ENCODE results near the gene DOCK9. TPM values are rescaled to one million over a fixed set of nuclear protein-coding genes. Genes with fewer than 3 reads are reported as not detected.

Gene DOCK9
- total and polyA plus RNA-seq, 9 of the 15 experiments (the other 6 are each of a cell fraction or from before 2014, with no cell fraction given), result 3.5 to 25.3 (median 16.7) TPM

DNA sequence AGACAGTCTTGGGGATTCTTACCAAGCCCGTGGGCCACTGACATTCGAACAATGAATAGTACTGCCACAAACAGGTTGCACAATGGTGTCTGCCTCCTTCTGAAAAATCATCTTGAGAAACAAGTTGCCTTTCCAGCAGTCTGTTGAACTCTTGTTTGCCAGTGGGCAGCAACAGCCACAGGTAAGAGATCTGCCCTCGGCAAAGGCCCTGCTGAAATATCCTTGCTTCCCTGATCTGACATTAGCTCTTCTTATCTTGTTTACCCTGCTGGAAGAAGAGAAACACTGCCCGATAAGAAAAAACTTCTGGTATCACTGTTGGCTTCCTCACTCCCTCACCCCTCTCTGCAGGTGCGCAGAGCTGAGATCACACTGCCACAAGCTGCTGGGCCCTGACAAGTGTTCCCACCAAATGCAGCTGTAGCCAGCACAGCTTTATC is 2.0 kb downstream of the DOCK9 start (continued):
- TF ChIP-seq, protein P1, sequence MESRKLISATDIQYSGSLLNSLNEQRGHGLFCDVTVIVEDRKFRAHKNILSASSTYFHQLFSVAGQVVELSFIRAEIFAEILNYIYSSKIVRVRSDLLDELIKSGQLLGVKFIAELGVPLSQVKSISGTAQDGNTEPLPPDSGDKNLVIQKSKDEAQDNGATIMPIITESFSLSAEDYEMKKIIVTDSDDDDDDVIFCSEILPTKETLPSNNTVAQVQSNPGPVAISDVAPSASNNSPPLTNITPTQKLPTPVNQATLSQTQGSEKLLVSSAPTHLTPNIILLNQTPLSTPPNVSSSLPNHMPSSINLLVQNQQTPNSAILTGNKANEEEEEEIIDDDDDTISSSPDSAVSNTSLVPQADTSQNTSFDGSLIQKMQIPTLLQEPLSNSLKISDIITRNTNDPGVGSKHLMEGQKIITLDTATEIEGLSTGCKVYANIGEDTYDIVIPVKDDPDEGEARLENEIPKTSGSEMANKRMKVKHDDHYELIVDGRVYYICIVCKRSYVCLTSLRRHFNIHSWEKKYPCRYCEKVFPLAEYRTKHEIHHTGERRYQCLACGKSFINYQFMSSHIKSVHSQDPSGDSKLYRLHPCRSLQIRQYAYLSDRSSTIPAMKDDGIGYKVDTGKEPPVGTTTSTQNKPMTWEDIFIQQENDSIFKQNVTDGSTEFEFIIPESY (CRISPR knock-in tag; IDR thresholded peaks at IDR 0.05), result no peak
- TF ChIP-seq TARDBP (IDR thresholded peaks at IDR 0.05) (0 out of 2 replicates have a peak, but pooled peaks have one; percentile 47), ETV5 (CRISPR knock-in tag; IDR thresholded peaks at IDR 0.05; ENCODE audit: low read depth) (no peak), RCOR1 (IDR thresholded peaks at IDR 0.05; ENCODE audit: borderline replicate concordance in 1 of 2, low read depth in 2 of 2, low read length in 2 of 2) (peak; percentile 69 to 91), BRCA1 (IDR thresholded peaks at IDR 0.05) (no peak), BRCA1 (CRISPR knock-in tag; IDR thresholded peaks at IDR 0.05) (no peak), ZNF699 (CRISPR knock-in tag; IDR thresholded peaks at IDR 0.05; ENCODE audit: insufficient replicate concordance) (no peak), TAF1 (IDR thresholded peaks at IDR 0.05; ENCODE audit: control insufficient read depth, extremely low read depth, insufficient read depth, low read length, severe bottlenecking) (no peak), MAFG (tag; conservative IDR thresholded peaks at IDR 0.05) (no peak), POLR2H (tag; IDR thresholded peaks at IDR 0.05; ENCODE audit: low read depth) (no peak), TEAD4 (IDR thresholded peaks at IDR 0.05; ENCODE audit: low read length) (peak; percentile 98), TEAD4 (CRISPR knock-in tag; IDR thresholded peaks at IDR 0.05; ENCODE audit: borderline replicate concordance) (no peak), ZNF212 (CRISPR knock-in tag; IDR thresholded peaks at IDR 0.05) (no peak), KLF10 (CRISPR knock-in tag; IDR thresholded peaks at IDR 0.05) (no peak), SNIP1 (IDR thresholded peaks at IDR 0.05; ENCODE audit: low read depth) (no peak), ZC3H11A (IDR thresholded peaks at IDR 0.05; ENCODE audit: low read depth, low read length) (no peak), ZNF347 (CRISPR knock-in tag; IDR thresholded peaks at IDR 0.05; ENCODE audit: low read depth) (no peak), GTF2F1 (IDR thresholded peaks at IDR 0.05; ENCODE audit: low read depth, low read length) (no peak), ZNF408 (CRISPR knock-in tag; IDR thresholded peaks at IDR 0.05; ENCODE audit: low read depth) (no peak)
- TF ChIP-seq, protein P2, sequence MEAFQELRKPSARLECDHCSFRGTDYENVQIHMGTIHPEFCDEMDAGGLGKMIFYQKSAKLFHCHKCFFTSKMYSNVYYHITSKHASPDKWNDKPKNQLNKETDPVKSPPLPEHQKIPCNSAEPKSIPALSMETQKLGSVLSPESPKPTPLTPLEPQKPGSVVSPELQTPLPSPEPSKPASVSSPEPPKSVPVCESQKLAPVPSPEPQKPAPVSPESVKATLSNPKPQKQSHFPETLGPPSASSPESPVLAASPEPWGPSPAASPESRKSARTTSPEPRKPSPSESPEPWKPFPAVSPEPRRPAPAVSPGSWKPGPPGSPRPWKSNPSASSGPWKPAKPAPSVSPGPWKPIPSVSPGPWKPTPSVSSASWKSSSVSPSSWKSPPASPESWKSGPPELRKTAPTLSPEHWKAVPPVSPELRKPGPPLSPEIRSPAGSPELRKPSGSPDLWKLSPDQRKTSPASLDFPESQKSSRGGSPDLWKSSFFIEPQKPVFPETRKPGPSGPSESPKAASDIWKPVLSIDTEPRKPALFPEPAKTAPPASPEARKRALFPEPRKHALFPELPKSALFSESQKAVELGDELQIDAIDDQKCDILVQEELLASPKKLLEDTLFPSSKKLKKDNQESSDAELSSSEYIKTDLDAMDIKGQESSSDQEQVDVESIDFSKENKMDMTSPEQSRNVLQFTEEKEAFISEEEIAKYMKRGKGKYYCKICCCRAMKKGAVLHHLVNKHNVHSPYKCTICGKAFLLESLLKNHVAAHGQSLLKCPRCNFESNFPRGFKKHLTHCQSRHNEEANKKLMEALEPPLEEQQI (IDR thresholded peaks at IDR 0.05), result no peak
- TF ChIP-seq, protein P3, sequence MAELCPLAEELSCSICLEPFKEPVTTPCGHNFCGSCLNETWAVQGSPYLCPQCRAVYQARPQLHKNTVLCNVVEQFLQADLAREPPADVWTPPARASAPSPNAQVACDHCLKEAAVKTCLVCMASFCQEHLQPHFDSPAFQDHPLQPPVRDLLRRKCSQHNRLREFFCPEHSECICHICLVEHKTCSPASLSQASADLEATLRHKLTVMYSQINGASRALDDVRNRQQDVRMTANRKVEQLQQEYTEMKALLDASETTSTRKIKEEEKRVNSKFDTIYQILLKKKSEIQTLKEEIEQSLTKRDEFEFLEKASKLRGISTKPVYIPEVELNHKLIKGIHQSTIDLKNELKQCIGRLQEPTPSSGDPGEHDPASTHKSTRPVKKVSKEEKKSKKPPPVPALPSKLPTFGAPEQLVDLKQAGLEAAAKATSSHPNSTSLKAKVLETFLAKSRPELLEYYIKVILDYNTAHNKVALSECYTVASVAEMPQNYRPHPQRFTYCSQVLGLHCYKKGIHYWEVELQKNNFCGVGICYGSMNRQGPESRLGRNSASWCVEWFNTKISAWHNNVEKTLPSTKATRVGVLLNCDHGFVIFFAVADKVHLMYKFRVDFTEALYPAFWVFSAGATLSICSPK (IDR thresholded peaks at IDR 0.05; ENCODE audit: borderline replicate concordance), result no peak
- TF ChIP-seq, protein P4, sequence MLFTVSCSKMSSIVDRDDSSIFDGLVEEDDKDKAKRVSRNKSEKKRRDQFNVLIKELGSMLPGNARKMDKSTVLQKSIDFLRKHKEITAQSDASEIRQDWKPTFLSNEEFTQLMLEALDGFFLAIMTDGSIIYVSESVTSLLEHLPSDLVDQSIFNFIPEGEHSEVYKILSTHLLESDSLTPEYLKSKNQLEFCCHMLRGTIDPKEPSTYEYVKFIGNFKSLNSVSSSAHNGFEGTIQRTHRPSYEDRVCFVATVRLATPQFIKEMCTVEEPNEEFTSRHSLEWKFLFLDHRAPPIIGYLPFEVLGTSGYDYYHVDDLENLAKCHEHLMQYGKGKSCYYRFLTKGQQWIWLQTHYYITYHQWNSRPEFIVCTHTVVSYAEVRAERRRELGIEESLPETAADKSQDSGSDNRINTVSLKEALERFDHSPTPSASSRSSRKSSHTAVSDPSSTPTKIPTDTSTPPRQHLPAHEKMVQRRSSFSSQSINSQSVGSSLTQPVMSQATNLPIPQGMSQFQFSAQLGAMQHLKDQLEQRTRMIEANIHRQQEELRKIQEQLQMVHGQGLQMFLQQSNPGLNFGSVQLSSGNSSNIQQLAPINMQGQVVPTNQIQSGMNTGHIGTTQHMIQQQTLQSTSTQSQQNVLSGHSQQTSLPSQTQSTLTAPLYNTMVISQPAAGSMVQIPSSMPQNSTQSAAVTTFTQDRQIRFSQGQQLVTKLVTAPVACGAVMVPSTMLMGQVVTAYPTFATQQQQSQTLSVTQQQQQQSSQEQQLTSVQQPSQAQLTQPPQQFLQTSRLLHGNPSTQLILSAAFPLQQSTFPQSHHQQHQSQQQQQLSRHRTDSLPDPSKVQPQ (CRISPR knock-in tag; IDR thresholded peaks at IDR 0.05; ENCODE audit: borderline replicate concordance), result no peak

Data from K562 (cell line).